OCI-LY7 (cell line): ENCODE data around the gene DCP2. TPM values are rescaled to one million over a fixed set of nuclear protein-coding genes. Genes with fewer than 3 reads are reported as not detected.
"Not testable (repeated sequence)": the region's sequence is repeated elsewhere in the genome, so short reads cannot be mapped to it uniquely, and the experiment has no call there.

Experiments
- BruUV-seq: library from RNA; stranded (reverse); fragments of 400-500 nt; replicated peaks from 2 replicates; lab custom pipeline; 2021; lab: Mats Ljungman, UMichigan
- CTCF ChIA-PET: fragments of 300-600 bp; sonication (Branson Sonifier 250); formaldehyde crosslinking; loops from one replicate; lab custom pipeline; 2022; ENCODE audit warnings: antibody characterized with exemption; ENCODE audit not compliant: unreplicated experiment; lab: Charles Lee
- POLR2A ChIA-PET: fragments of 300-600 bp; sonication (Branson Sonifier 250); formaldehyde crosslinking; loops from one replicate; lab custom pipeline; 2022; ENCODE audit warnings: antibody characterized with exemption; lab: Charles Lee
- DNase-seq: peaks from one replicate; pipeline ENCODE4 v3.0.0-alpha.2; 2015; ENCODE audit warnings: low spot score
- H2AFZ ChIP-seq: fragments of 200-600 bp; sonication (generic), shearing (Covaris generic); 2 replicates; pipeline ENCODE4 v1.6.1; 2014; ENCODE audit warnings: mild to moderate bottlenecking, antibody characterized with exemption, low read length, moderate library complexity
- H3K27ac ChIP-seq: fragments of 200-600 bp; sonication (generic); 2 replicates; pipeline ENCODE4 v1.5.1; 2014; ENCODE audit warnings: mixed run types, low read depth, mild to moderate bottlenecking, moderate library complexity, low read length, inconsistent platforms; ENCODE audit not compliant: poor library complexity, severe bottlenecking
- H3K36me3 ChIP-seq: fragments of 200-600 bp; sonication (generic); 2 replicates; pipeline ENCODE4 v1.6.1; 2014; ENCODE audit warnings: mild to moderate bottlenecking, antibody characterized with exemption, low read length, moderate library complexity, mixed read lengths; ENCODE audit not compliant: insufficient read depth
- H3K4me1 ChIP-seq: fragments of 200-600 bp; sonication (generic); 2 replicates; pipeline ENCODE4 v1.5.1; 2014; ENCODE audit warnings: mild to moderate bottlenecking, low read length; ENCODE audit not compliant: insufficient read depth, poor library complexity, severe bottlenecking
- H3K4me2 ChIP-seq: fragments of 200-600 bp; sonication (generic); 2 replicates; pipeline ENCODE4 v1.6.1; 2014; ENCODE audit warnings: mild to moderate bottlenecking, low read length
- H3K4me3 ChIP-seq: fragments of 200-600 bp; sonication (generic); 2 replicates; pipeline ENCODE4 v1.5.1; 2014; ENCODE audit warnings: mild to moderate bottlenecking, low read depth, low read length; ENCODE audit not compliant: poor library complexity, severe bottlenecking
- H3K79me2 ChIP-seq: fragments of 200-600 bp; sonication (generic); 2 replicates; pipeline ENCODE4 v1.6.1; 2016; ENCODE audit warnings: low read depth, mild to moderate bottlenecking, low read length, moderate library complexity, mixed read lengths; ENCODE audit not compliant: insufficient read depth
- H3K9me2 ChIP-seq: fragments of 200-600 bp; sonication (generic); 2 replicates; pipeline ENCODE4 v1.6.1; 2016; ENCODE audit warnings: mild to moderate bottlenecking, low read length, mixed read lengths; ENCODE audit not compliant: insufficient read depth
- H3K9me3 ChIP-seq: fragments of 200-600 bp; sonication (generic); 2 replicates; pipeline ENCODE4 v1.6.1; 2014; ENCODE audit warnings: mild to moderate bottlenecking, mixed run types, low read length, mixed read lengths
- H4K20me1 ChIP-seq: fragments of 200-600 bp; sonication (generic); 2 replicates; pipeline ENCODE4 v1.6.1; 2014; ENCODE audit warnings: mild to moderate bottlenecking, antibody characterized with exemption, low read length, moderate library complexity, mixed read lengths; ENCODE audit not compliant: insufficient read depth
- EZH2phosphoT487 ChIP-seq: fragments of 200-600 bp; sonication (generic); IDR thresholded peaks from 2 replicates; pipeline ENCODE4 v1.6.1; 2018; ENCODE audit warnings: low read depth, borderline replicate concordance, mild to moderate bottlenecking, mixed run types, antibody characterized with exemption, low read length, moderate library complexity, mixed read lengths
- intact Hi-C: fragments of 100-400 bp; cut with micrococcal nuclease; formaldehyde crosslinking; loops from one replicate; pipeline ENCODE4 v1.10.0; 2022; ENCODE audit not compliant: unreplicated experiment
- total RNA-seq, 2 experiments: library from RNA; depleted of rRNA in 1 of 2; stranded (reverse); fragments of >200 nt in 1 of 2; shearing (Covaris generic) in 1 of 2; gene quantifications; 2 replicates each; pipeline ENCODE4 v1.2.3, GENCODE V29; 2014 to 2022
- TF ChIP-seq, protein P1 (sequence below): fragments of 200-600 bp; sonication (generic); conservative IDR thresholded peaks from 2 replicates; pipeline ENCODE4 v1.5.1; 2014; ENCODE audit warnings: mild to moderate bottlenecking, antibody characterized with exemption, low read length, moderate library complexity, mixed read lengths

Gene DCP2
- total RNA-seq, 2 experiments from 2014 or later = 81.3 to 139 TPM

DNA sequence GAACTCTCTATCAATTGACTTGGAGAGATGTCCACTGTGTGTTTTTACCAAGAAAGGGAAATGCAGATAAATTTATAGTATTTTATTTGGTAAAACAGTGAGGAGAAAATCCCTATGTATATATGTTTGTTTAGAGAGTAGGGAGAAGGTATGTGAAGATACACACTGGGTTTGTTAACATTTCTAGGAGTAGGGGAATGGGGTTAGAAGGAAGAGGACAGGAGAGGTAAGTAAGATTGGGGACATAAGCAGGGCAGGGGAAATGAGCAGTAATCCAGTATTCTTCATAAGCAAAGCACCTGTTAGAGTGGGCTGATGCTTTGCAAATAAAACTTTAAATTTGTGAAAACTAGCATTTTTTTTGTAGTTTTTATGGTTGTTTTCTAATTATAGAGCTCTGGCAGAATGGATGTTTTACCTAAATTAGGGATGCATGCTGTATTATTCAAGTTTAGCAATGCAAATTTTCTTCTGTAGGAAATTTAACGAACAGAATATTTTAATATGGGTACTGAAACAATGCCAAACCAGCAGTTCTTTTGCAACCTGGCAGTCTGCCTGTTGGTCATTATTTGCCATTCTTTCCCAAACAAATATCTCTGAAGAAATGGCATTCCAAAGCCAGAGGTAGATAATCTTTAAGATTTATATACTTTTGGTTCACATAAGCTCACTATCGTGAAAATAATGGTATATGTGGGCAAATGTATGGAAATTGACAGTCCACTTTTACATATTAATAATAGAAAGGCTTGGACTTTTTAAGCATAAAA lies 19.4 kb upstream of the DCP2 start:
- H3K4me2 ChIP-seq = no peak overlapping the region
- no peaks in the 10 kb centered on the region for H3K9me3 ChIP-seq
- no peak for DNase-seq
- H3K9me2 ChIP-seq = no peaks in the 10 kb centered on the region
- no peak for TF ChIP-seq EZH2phosphoT487
- TF ChIP-seq, protein P1, sequence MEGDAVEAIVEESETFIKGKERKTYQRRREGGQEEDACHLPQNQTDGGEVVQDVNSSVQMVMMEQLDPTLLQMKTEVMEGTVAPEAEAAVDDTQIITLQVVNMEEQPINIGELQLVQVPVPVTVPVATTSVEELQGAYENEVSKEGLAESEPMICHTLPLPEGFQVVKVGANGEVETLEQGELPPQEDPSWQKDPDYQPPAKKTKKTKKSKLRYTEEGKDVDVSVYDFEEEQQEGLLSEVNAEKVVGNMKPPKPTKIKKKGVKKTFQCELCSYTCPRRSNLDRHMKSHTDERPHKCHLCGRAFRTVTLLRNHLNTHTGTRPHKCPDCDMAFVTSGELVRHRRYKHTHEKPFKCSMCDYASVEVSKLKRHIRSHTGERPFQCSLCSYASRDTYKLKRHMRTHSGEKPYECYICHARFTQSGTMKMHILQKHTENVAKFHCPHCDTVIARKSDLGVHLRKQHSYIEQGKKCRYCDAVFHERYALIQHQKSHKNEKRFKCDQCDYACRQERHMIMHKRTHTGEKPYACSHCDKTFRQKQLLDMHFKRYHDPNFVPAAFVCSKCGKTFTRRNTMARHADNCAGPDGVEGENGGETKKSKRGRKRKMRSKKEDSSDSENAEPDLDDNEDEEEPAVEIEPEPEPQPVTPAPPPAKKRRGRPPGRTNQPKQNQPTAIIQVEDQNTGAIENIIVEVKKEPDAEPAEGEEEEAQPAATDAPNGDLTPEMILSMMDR = no peak
- H3K4me1 ChIP-seq = peaks cover 5% of the 10 kb centered on the region
- ChIA-PET POLR2A (no interaction called here), CTCF (no interaction called here)
- H4K20me1 ChIP-seq = no peaks in the 10 kb centered on the region
- H3K36me3 ChIP-seq = no peaks in the 10 kb centered on the region
- H3K27ac ChIP-seq = no peak overlapping the region
- H3K4me3 ChIP-seq = no peak overlapping the region
- intact Hi-C loops = no loop called here
- H3K79me2 ChIP-seq = no peaks in the 10 kb centered on the region
- H2AFZ ChIP-seq = no peak overlapping the region
- no TSS peak for BruUV-seq

DNA sequence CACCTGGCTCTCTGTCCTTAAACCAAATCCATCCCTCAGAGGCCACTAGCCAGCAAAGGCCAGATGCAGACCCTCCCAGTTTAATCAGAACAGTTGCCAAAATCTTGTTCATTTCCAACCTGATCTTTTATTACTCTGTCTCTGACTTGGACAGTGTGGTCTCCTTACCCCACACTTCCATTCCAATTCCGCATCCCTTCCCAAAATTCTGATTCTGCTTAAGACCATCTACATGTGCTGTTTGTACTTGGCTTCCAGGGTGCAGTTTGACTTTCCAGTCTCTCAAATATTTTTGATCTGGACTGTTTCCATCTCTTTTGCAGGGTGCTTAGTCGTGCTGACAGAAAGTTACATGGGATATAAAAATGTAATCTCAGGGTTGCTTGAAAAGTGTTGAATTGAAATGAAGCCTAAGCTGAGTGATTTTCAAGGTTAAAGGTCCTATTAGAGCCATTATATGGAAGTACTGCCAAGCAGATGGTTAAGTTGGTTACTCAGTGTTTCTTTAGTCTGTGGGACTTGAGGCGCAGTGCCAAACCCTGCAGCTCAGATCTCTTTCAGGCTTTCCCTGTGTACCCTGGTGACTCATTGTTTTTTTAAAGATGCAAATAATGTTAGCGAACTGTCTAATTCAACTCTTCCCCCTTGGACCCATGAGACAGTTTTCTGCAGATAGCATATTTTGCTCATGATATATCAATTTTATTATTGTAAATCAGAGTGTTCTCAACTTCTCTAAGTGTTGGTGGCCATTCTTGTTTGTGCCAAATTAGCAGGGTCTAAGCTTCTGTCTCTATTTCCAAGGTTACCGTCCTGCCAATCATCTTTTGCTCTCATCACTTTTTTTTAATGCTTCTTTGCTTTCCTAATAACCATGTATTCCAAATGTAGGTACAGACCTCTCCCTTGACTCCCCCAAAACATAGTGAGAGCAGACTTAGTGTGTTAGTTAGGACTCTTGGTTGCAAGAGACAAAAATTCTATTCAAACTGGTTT lies 18.2 kb upstream of the DCP2 start:
- intact Hi-C loops = no loop called here
- Histone ChIP-seq H3K79me2 (no peaks in the 10 kb centered on the region), H3K9me2 (no peaks in the 10 kb centered on the region), H3K27ac (no peak overlapping the region), H3K4me1 (peaks cover 5% of the 10 kb centered on the region), H3K36me3 (no peaks in the 10 kb centered on the region), H3K4me3 (no peak overlapping the region), H4K20me1 (no peaks in the 10 kb centered on the region), H3K9me3 (no peaks in the 10 kb centered on the region), H3K4me2 (no peak overlapping the region), H2AFZ (peak overlapping the region; percentile 38; the same call in 1 of the 2 replicates)
- ChIA-PET POLR2A (no interaction called here), CTCF (no interaction called here)
- DNase-seq = no peak
- no peak for TF ChIP-seq EZH2phosphoT487
- TF ChIP-seq, protein P1 = no peak
- BruUV-seq = no TSS peak

DNA sequence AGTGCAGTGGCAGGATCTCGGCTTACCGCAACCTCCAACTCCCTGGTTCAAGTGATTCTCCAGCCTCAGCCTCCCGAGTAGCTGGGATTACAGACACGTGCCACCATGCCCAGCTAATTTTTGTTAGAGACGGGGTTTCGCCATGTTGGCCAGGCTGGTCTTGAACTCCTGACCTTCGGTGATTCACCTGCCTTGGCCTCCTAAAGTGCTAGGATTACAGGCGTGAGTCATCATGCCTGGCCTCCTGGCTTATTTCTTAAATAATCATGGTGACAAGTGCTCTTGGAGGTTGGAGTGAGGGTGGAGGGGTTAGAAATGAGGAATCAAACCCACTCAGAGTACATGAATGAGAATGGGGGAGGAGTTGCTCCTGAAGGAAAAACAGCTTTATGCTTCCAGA lies 16.7 kb upstream of the DCP2 start:
- H4K20me1 ChIP-seq, H2AFZ ChIP-seq, H3K4me2 ChIP-seq, H3K27ac ChIP-seq, H3K9me2 ChIP-seq, DNase-seq, H3K79me2 ChIP-seq, BruUV-seq, H3K9me3 ChIP-seq, H3K4me3 ChIP-seq, H3K36me3 ChIP-seq: not testable (repeated sequence)
- intact Hi-C loops = loop anchor here (5.0 kb wide), 2 partner anchors 98 to 263 kb away; partner anchors contain the start of gene SRP19
- CTCF ChIA-PET = interaction anchor here (1.0 kb wide), 1 partner anchor 37 kb away, joined by 3 read pairs; no protein-coding TSS in a partner anchor
- peaks cover 14% of the 10 kb centered on the region for H3K4me1 ChIP-seq
- POLR2A ChIA-PET = interaction anchor here (0.7 to 1.5 kb wide), 3 partner anchors 15 to 35 kb away, joined by 3 to 5 read pairs (median 5); partner anchors contain the start of gene DCP2
